K562 (cell line): ENCODE results near the gene ACADM. TPM values are rescaled to one million over a fixed set of nuclear protein-coding genes. Genes with fewer than 3 reads are reported as not detected.

ENCODE experiments used
- CHCHD3 ChIP-seq: fragments of 250-450 bp; sonication (Bioruptor Pico); IDR thresholded peaks from 2 replicates; pipeline ENCODE4 v2.1.2; 2022; ENCODE audit warnings: mild to moderate bottlenecking
- FOSL1 ChIP-seq: fragments of 200-800 bp; sonication (Bioruptor generic); conservative IDR thresholded peaks from 2 replicates; pipeline ENCODE4 v1.6.1; 2016; ENCODE audit warnings: missing genetic modification characterization, missing compliant biosample characterization
- HMGN3 ChIP-seq: IDR thresholded peaks from 2 replicates; pipeline ENCODE4 v1.6.1; 2011; ENCODE audit warnings: borderline replicate concordance, low read depth, mild to moderate bottlenecking, mixed read lengths, low read length; ENCODE audit not compliant: insufficient read length; ENCODE audit errors: extremely low read depth
- HNRNPUL1 ChIP-seq: fragments of 200-400 bp; formaldehyde crosslinking; IDR thresholded peaks from 2 replicates; pipeline ENCODE4 v1.6.1; 2017; ENCODE audit warnings: low read length
- ID3 ChIP-seq, 2 experiments: fragments of 250-450 bp in 1 of 2; fragments of 450-650 bp in 1 of 2; sonication (Bioruptor Pico) in 1 of 2; IDR thresholded peaks; 2 replicates each; pipeline versions ENCODE4 v1.6.1 to v1.8.0; 2016 to 2021; ENCODE audit warnings: mild to moderate bottlenecking in 2 of 2, moderate library complexity in 2 of 2, missing compliant biosample characterization in 1 of 2, missing genetic modification characterization in 1 of 2
- MTA2 ChIP-seq: fragments of 450-650 bp; IDR thresholded peaks from 2 replicates; pipeline ENCODE4 v1.6.1; 2016; ENCODE audit warnings: low read depth
- NFE2L1 ChIP-seq: fragments of 450-650 bp; IDR thresholded peaks from 2 replicates; pipeline ENCODE4 v1.6.1; 2016; ENCODE audit warnings: missing genetic modification characterization, low read depth, mild to moderate bottlenecking, missing compliant biosample characterization, moderate library complexity, borderline replicate concordance
- NFIC ChIP-seq: fragments of 450-650 bp; IDR thresholded peaks from 2 replicates; pipeline ENCODE4 v1.6.1; 2017; ENCODE audit warnings: mild to moderate bottlenecking, inconsistent platforms
- OTX1 ChIP-seq: fragments of 450-650 bp; formaldehyde crosslinking; IDR thresholded peaks from 2 replicates; pipeline ENCODE4 v1.4.0; 2022; ENCODE audit warnings: mild to moderate bottlenecking
- POLR2A ChIP-seq: fragments of 450-650 bp; conservative IDR thresholded peaks from 2 replicates; pipeline ENCODE4 v1.6.1; 2016
- REST ChIP-seq, 2 experiments: fragments of 450-650 bp; formaldehyde crosslinking in 1 of 2; IDR thresholded peaks; 2 replicates each; pipeline versions ENCODE4 v1.4.0 to v1.6.1; 2014 to 2020; ENCODE audit warnings: mild to moderate bottlenecking in 2 of 2, borderline replicate concordance in 1 of 2, low read depth in 1 of 2
- TAF1 ChIP-seq: IDR thresholded peaks from 2 replicates; pipeline ENCODE4 v1.6.1; 2011; ENCODE audit warnings: mild to moderate bottlenecking, low read length, moderate library complexity; ENCODE audit not compliant: insufficient read depth, control insufficient read depth, severe bottlenecking; ENCODE audit errors: extremely low read depth
- TFAM ChIP-seq: fragments of 250-450 bp; sonication (Bioruptor Pico); conservative IDR thresholded peaks from 2 replicates; pipeline ENCODE4 v1.5.0; 2021; ENCODE audit warnings: mild to moderate bottlenecking, moderate library complexity
- ZNF444 ChIP-seq: fragments of 250-450 bp; sonication (Bioruptor Pico); IDR thresholded peaks from 2 replicates; pipeline ENCODE4 v1.4.0; 2020; ENCODE audit warnings: mild to moderate bottlenecking, moderate library complexity
- ZNF766 ChIP-seq: fragments of 200-800 bp; sonication (Bioruptor generic); conservative IDR thresholded peaks from 2 replicates; pipeline ENCODE4 v1.6.1; 2016; ENCODE audit warnings: missing genetic modification characterization, missing compliant biosample characterization
- ZNF77 ChIP-seq: fragments of 250-450 bp; sonication (Bioruptor Pico); IDR thresholded peaks from 2 replicates; pipeline ENCODE4 v1.5.0; 2020
- ZSCAN29 ChIP-seq: fragments of 450-650 bp; IDR thresholded peaks from 2 replicates; pipeline ENCODE4 v1.6.1; 2017
- polyA plus RNA-seq, 8 experiments: library from polyadenylated mRNA; depleted of rRNA in 4 of 8; stranded (reverse) in 5 of 8; unstranded in 3 of 8; fragments of >200 nt; fragmentation: Nextera tagmentation in 2 of 8; fragmentation: Illumina TruSeq in 1 of 8; extraction: Ambion mirVana in 2 of 8; extraction: Trizol in 1 of 8; gene quantifications; 2 replicates each; pipeline versions ENCODE4 v1.2.1 to v1.2.3, GENCODE V29; 2011 to 2014; ENCODE audit warnings: inconsistent platforms in 1 of 8, missing spikeins in 1 of 8
- total RNA-seq, 7 experiments: library from RNA; depleted of rRNA in 6 of 7; stranded (reverse); fragments of >200 nt in 6 of 7; fragmentation: Illumina TruSeq in 2 of 7; extraction: Trizol in 2 of 7; gene quantifications; 2 replicates each; pipeline versions ENCODE4 v1.2.1 to v1.2.3, GENCODE V29; 2011 to 2021; ENCODE audit warnings: low replicate concordance in 1 of 7
- TF ChIP-seq, protein P1 (sequence below): fragments of 450-650 bp; formaldehyde crosslinking; IDR thresholded peaks from 2 replicates; pipeline ENCODE4 v1.4.0; 2022; ENCODE audit warnings: mild to moderate bottlenecking, moderate library complexity

Gene ACADM
- total and polyA plus RNA-seq, 9 of the 15 experiments (the other 6 are each of a cell fraction or from before 2014, with no cell fraction given): 82.5 to 156 (median 123) TPM

DNA sequence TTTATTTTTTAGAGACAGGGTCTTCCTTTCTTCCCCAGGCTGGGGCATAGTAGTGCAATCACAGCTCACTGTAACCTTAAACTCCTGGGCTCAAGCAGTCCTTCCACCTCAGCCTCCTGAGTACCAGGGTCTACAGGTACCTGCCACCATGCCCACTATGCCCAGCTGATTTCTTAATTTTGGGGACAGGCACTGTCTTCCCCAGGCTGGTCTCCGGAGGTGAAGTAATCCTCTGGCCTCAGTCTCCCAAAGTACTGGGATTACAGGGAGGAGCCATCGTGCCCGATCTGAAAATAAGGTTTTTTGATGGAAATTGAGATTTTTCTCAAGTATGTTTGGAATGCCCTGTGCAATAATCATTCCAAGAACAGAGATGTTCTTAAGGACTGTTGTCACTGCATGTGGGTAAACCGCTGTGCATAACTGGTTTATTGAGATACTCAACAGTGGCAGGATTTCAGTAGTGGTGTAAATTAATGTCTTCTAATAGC is 71.2 kb downstream of the ACADM start (continued):
- TF ChIP-seq, protein P1, sequence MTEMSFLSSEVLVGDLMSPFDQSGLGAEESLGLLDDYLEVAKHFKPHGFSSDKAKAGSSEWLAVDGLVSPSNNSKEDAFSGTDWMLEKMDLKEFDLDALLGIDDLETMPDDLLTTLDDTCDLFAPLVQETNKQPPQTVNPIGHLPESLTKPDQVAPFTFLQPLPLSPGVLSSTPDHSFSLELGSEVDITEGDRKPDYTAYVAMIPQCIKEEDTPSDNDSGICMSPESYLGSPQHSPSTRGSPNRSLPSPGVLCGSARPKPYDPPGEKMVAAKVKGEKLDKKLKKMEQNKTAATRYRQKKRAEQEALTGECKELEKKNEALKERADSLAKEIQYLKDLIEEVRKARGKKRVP (CRISPR knock-in tag): peak; percentile 43; the same call in 1 of the 2 replicates
- TF ChIP-seq ZSCAN29 (no peak), TFAM (CRISPR knock-in tag) (no peak), NFE2L1 (tag) (no peak), POLR2A (peak; percentile 42), ZNF444 (CRISPR knock-in tag) (no peak), ID3 (CRISPR knock-in tag; IDR thresholded peaks at IDR 0.05) (no peak), ID3 (tag; IDR thresholded peaks at IDR 0.05) (no peak), MTA2 (no peak), ZNF766 (no peak), OTX1 (CRISPR knock-in tag) (no peak), ZNF77 (CRISPR knock-in tag) (0 out of 2 replicates have a peak, but pooled peaks have one; percentile 6), CHCHD3 (peak; percentile 21; the same call in 1 of the 2 replicates), TAF1 (peak; percentile 17), NFIC (no peak), HMGN3 (no peak), HNRNPUL1 (0 out of 2 replicates have a peak, but pooled peaks have one; percentile 46), REST (IDR thresholded peaks at IDR 0.05; ENCODE audit: borderline replicate concordance) (no peak), REST (CRISPR knock-in tag; IDR thresholded peaks at IDR 0.05; ENCODE audit: low read depth) (peak; percentile 55; the same call in 1 of the 2 replicates), FOSL1 (no peak)
